ENCODE data around the gene DNAL1. TPM values are rescaled to one million over a fixed set of nuclear protein-coding genes. Genes with fewer than 3 reads are reported as not detected.
A peak's percentile ranks its signal among the peaks of the same experiment; 100 is the strongest.

The DNAL1 gene
- total RNA-seq, 1 experiment from 2014 or later = 4.6 TPM

DNA sequence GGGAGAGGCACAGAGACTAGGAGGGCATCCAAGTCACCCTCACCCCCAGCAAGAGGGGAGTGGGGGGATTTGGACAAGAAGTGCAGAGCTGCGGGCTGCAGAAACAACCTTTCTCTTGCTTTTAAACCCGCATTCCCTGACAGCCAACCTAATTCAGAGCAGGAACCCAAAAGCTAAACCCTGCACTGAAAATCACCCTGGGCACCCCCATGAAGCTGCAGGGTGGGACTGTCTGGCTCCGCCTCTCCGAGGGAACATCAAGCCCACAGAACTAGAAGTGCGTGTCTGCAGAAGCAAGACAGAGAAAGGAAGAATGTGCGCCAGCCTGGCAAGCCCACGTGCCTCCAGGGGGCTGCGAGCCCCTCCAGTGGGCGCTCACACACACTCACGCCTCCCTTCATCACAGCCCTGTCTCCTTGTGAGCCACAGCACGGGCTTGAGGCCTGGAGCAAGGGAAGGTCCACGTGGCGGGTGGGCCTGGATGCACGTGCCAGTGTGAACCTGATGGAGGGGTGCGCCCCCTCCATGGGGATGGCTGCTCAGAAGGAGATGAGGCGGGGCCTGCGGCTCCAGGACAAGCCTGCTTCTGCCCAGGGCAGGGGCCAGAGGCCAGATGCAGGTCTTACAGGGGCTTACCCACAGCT, 97.2 kb downstream of the DNAL1 start:
- DNase-seq (ENCODE audit: low read depth) = peak; percentile 37

DNA sequence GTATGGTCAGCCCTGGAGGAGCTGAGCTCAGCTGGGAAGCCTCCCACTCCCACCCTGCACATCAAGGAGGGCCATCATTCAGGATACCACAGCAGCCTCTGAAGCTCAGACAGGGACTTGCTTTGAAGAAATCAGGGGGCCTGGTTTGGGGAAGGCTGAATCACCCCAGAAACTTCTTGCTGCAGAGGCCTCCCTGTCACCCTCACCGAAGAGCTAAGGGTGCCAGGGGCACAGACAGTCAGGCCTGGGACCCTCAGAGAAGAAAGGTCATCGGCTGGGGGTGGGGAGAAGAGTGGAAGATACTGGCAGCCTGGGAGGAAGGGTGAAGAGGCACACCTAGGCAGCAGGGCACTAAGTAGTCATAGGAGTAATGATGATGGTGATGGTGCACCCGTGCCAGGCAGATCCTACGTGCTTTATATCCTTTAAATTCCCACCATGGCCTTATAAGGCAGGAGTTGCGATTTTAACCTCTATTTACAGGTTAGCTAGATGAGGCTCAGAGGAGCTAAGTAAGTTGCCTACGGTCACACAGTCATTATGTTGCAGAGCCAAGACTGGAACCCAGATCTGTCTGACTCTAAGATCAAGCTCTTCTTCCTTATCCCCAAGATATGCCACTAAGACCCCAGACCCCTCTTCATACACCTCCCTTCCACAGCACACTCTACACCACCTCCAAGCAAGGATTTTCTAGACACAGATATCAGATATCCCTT, 97.9 kb downstream of the DNAL1 start:
- DNase-seq (ENCODE audit: low read depth) = no peak

DNA sequence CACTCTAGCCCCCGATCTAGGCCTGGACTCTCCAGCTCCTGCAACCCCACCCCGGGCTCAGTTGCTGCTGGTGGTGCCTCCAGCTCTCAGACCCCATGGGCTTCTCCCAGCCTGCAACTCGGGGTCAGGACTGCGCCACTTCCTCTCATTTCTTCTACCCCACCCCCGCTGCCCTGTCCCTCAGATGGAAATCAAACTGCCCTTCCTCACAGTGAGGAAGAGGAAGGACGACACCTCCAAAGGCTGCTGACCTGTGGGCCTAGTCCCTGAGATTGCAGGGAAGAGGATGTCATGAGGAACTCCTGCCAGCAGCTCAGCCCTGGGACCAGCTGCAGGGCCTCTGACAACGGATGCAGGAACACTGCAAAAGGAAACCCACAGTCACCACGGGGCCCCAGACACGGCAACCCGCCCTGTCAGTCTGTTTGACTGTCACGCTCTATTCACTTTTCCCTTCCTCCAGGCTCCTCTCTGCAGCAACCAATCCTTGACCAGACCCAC, 98.7 kb downstream of the DNAL1 start:
- DNase-seq (ENCODE audit: low read depth) = peak; percentile 46

DNA sequence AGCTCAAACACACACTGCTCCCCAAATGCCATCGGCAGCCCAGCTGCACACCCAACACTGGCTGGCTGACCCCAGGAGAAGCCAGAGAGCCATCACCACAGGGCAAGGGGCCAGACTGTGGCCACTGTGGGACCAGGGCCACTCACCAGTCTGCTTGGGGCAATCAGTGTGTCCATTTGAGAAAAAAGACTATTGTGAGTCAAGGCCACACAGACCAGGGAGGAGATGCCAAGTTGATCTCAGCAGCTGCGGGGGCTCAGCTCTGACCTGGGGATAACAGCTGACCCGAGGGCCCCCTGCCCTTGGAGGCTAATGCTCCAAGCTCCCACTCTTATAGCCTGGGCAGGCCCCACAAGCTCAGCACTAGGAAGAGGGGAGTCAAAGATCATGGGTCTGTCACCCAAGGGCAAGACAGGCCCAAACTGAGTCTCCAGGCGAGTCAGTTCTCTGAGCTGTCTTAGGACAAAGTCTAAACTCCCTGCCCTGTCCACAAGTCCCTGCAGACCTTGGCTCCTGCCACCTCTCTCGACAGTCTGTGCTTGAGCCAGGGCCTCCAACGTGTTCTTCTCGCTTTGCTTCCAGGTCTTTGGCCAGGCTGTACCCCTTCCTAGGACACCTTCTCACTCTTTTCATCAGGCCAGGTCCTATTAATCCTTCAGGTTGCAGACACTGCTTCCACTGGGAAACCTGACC, 99.5 kb downstream of the DNAL1 start:
- no peak for DNase-seq (ENCODE audit: low read depth)

DNA sequence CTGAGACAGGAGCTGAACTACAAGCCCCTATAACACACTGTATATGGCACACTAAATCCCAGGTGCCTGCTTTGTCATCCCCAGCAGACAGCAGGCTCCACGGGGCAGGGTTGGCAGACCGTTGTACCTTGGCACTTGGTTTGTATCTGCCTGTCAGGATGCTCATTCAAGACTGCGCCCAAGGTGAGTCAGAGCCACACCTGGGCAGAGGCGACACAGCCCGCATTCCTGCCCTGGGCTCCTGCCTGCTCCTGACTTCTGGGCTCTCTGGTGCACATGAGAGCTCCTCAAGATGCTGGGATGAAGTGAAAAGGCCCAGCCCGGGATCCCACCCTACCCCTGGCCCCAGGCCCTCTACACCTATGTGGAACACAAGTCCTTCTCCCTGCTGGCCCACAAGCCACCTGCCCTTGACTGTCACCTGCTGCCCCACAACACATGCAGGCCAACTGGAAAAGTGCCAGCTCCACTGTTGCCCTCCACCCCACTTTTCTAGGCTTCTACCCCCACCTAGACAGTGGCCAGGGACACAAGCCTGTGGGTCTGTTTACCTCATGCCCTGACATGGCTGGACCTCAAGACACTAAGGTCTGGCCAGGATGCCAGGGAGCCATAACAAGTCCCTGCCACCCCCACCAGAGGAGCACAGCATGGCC, 100.2 kb downstream of the DNAL1 start:
- DNase-seq (ENCODE audit: low read depth) = no peak

DNA sequence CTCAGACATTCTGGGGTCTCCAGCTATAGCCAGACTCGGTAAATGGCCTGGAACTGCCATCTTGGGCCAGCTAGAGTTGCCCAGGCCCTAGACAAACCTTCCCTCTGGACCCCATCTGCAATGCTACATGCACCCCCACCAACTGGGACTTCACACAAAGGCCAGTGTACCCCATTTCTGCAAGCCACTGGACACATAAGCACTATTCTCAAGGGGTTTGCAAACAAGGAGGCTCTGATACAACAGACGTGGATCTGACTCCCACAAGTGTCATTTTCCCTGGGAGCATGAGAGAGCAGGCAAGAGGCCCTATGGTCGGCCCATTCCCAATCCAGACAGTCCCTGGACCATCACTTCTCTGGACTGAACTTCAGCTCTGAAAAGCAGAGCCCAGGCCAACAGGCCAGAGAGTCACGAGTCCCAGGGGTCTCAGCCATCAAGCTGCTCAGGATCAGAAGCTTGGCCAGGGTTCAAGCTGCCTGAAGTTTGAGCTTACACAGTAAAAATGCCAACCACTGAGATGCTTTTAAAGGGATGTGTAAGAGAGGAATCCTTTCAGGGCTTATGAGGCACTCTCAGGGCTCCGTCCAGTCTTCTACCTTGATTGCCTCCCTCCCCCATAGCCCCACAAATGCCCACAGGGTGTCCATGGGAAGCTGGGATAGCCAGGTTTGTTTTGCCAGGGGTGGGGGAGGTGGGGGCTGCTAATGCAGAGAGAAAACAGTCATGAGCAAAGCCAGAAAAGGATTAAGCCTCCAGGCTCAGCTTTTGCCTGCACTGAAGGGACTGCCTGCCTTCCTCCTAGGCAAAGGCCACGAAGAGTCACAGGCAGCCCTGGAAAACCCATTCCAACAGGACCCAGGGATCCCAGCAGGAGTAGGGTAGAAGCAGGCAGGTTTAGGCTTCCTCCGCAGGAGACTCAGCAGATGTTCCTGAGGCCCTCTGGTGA, 101.1 kb downstream of the DNAL1 start:
- no peak for DNase-seq (ENCODE audit: low read depth)

DNA sequence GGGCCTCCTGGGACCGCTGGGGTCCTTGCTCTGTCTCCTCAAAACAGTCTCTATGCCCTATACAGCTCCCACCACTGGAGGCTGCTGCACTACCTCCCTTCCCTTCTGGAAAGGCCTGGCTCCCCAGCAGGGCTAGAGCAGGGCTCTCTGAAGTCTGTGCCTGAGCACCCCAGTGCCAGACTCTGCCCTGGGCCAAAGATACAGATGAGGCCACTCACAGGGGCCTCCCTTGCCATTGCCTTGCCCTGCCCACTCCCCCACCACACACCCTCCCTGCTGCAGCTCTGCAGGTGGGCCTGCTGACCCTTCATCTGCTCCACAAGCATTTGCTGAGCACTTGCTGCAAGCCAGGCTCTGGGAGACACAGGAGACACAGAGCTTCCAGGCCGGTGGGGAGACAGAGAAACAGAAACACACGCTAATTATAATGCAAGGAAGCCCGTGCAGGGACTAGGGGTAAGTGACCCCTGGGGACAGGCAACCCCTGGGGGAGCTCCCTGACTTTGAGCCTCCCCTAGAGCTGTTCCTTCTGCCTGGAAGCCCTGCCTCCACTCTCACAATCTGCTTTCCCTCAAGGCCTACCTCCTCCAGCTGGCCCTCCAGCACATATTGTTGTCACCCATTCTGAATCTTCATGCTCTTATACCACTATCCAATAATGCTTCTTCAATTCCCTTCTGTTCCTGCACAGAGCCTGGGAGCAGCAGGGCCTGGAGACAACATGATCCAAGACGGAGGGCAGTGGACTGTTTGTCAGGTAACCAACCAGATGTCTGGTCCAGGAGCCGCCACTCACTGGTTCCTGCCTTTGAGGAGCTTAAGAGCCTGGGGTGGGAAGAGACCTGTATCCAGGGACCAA, 102.0 kb downstream of the DNAL1 start:
- no peak for DNase-seq (ENCODE audit: low read depth)

DNA sequence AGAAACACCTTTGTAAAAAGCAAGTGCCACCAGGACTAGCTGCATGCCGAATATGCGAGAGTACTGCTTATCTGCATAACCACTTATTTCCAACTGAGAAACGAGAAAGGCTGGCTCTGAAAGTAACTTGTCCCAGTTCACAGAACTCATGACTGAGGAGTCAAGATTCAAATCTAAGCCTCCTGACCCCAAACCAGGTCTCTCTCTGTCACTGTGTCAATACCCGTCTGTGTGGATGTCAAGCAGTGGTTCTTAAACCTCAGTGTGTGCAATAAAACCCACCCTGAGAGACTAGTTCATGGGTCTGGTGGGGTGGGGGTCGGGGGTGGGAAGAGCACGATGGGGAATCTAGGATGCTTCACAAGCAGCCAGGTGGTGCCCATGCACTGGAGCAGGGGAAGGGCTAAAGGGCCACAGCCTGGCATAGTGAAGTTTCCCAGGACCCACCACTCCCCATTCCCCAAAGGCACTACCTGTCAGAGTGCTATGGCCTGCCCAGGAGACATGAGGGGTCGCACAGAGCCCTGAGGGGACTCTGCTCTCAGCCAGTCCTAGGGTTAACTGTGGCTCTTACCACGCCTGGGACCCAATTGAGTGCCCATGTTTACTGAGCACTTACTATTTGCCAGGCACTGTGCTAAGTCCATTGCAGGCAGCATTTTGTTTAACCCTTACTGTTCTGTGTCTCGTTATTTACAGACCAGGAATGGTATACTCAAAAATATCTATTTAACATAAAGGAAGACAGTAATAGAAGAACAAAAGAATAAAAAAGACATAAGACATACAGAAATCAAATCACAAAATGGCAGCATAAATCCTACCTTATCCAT, 102.8 kb downstream of the DNAL1 start:
- no peak for DNase-seq (ENCODE audit: low read depth)

DNA sequence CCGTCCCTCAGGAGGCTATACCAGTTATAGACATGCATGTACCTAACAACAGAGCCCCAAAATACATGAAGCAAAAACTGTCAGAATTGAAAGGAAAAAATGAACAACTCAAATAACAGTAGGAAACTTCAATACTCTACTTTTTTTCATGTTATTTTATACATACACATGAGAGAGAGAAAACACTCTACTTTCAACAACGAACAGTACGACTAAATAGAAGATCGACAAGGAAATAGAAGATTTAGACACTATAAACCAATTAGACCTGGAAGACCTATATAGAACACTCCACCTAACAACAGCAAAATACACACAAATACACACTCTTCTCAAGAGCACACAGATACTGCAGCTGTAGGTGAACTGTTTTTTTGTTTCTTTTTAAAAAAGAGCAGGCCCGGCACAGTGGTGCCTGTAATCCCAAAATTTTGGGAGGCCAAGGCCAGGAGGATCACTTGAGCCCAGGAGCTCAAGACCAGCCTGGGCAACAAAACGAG, 104.1 kb downstream of the DNAL1 start:
- no peak for DNase-seq (ENCODE audit: low read depth)

DNA sequence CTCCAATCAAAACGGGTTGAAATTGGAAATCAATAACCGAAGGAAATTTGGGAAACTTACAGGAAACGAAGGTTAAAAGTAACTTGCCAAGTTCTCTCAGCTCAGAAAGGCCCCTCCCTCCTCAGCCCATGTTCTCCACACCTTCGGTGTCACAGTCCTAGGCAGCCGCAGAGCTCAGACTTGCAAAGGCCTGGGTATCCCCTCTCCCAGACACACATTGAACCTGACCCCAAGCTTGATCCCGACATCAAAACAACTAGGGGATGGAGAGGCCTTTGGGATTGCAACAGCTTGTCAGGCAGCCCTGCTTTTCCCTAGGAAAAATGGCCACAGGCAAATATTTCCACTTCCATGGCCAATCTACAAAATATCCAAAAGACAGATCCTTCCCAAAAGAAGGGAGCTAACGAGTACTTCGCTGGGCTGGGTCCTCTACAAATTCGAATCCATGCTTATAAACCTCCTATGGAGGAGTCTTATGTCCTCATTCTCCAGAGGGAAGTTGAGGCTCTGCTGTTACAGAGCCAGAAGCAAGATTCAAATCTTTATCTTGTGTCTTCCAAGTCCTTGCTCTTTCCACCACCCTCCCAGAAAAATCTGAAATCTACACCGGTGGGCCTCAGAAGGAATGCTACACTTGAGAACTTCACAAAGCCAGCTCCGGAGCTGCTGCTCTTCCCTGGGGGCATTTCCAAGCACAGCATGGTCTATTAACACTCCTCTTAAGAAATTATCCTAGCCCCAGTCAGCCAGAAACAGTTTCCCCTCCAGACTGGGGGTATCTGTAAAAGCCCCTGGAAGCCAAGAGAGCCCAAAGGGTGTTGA, 105.1 kb downstream of the DNAL1 start:
- DNase-seq (ENCODE audit: low read depth) = no peak

DNA sequence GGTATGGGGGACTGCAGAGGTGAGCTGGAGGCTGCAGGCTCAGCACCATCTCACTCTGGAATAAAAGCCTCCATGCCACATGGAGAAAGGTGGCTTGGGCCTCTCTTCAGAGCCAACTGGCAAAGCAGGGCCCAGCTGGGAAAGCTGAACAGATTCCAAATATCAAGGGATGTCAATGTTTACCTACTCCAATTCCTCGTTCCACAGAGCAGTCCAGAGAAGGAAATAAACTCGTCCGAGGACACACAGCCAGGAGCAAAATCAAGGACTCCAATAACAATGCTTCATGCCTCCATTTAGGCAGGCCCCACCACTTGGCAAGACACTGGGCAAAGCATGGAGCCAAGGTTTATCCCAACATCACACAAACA, 105.7 kb downstream of the DNAL1 start:
- no peak for DNase-seq (ENCODE audit: low read depth)

DNA sequence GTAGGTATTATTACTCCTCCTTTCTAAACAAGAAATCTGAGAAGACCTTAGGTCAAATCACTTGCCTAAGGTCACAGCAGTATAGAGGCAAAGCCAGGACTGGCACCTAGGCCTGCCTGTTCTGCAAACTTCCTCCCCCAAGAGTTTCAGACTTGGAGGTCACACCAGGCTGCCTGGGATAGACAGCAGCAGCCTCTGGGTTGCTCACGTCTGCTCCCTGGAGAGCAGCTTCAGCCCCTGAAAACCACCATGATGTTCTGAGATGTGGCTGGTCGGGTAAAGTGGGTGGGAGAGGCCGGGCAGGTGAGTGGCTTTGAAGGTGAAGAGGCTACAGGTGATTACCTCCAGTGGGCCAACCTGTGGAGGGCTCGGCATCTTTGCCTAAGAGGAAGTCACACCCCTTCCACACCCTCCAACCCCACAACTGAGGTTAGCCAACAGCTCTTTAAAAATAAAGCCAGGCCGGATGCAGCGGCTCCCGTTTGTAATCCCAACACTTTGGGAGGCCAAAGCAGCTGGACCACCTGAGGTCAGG, 106.4 kb downstream of the DNAL1 start:
- no peak for DNase-seq (ENCODE audit: low read depth)

DNA sequence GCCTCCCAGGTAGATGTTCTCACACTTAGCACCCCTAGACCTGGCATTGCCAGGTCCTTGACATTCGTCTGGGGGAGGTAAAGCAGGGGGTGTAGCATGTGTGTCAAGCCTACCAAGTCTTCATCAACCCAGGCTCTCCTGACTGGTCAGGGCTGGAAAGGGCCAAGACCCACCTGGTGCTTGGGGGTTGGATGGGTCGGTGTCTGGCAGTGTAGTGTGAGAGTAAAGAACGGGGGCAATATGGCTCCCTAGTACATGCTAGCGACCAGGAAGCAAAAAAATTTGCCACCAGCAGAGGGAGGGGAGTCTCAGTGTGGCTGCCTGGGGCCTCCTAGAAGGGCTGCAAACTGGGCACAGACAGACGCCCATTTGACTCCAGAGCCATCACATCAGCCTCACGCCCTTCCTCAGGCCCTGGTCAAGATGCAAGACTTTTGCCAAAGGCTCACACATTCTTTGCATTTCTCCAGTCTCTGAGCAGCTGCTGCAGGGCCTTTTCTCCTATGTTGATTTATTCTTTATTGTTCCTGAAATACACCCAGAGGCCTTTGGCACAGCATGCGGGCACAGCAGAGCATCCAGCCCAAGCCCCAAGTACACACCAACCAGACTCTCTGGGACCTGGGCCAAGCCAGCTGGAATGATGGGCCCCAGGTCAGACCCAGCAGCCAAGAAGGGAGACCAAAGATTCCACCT, 107.7 kb downstream of the DNAL1 start:
- no peak for DNase-seq (ENCODE audit: low read depth)
